Bronchial epithelial cell (primary cell): ENCODE measurements around the gene ADAMTSL3. TPM values are rescaled to one million over a fixed set of nuclear protein-coding genes. Genes with fewer than 3 reads are reported as not detected.

Source experiments
- DNase-seq: peaks from one replicate; pipeline ENCODE4 v3.0.0-alpha.2; 2010; ENCODE audit warnings: low read depth
- FAIRE-seq: peaks from 2 replicates; lab custom pipeline; 2011; peaks lifted over from hg19 to GRCh38; lab: Jason Lieb, UNC
- H3K27me3 ChIP-seq: 2 replicates; pipeline ENCODE4 v1.5.1; 2011; ENCODE audit warnings: low read length; ENCODE audit not compliant: control insufficient read depth, insufficient read depth
- H3K36me3 ChIP-seq: 2 replicates; pipeline ENCODE4 v1.5.1; 2011; ENCODE audit warnings: low read length; ENCODE audit not compliant: control insufficient read depth, insufficient read depth
- H3K4me3 ChIP-seq: 2 replicates; pipeline ENCODE4 v1.5.1; 2011; ENCODE audit warnings: mild to moderate bottlenecking, low read depth, low read length, control low read depth
- total RNA-seq: library from RNA; depleted of rRNA; stranded (reverse); fragments of >200 nt; gene quantifications from 2 replicates; pipeline ENCODE4 v1.2.1, GENCODE V29; 2014
- TF ChIP-seq, protein P1 (sequence below): IDR thresholded peaks from 2 replicates; pipeline ENCODE4 v1.5.1; 2011; ENCODE audit warnings: mild to moderate bottlenecking, moderate library complexity, low read length, control low read depth, inconsistent platforms; ENCODE audit not compliant: insufficient read depth, severe bottlenecking

Gene ADAMTSL3
- total RNA-seq, 1 donor from 2014 or later: 0.79 TPM

DNA sequence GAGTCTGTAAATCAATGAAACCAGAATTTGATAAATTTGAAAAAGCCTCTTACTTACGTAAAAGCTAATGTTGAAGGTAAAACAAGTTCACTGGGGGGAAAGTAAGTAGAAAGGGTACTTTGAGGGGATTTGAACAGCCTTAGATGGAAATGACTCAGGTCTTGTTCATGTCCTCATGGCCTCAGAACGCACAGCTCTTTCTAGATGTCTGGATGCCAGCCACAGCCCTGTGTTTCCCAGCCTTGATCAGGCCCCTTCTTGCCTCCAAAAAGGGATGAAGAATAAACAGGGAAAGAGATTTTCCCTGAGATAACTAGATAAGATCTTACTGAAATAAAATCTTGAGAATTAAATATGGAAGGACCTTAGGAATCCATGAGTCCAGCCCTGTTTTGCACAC, 344.6 kb downstream of the ADAMTSL3 start:
- Histone ChIP-seq H3K4me3 (no peak overlapping the region), H3K36me3 (no peaks in the 10 kb centered on the region), H3K27me3 (no peaks in the 10 kb centered on the region)
- DNase-seq (no peak), FAIRE-seq (no peak)
- TF ChIP-seq, protein P1, sequence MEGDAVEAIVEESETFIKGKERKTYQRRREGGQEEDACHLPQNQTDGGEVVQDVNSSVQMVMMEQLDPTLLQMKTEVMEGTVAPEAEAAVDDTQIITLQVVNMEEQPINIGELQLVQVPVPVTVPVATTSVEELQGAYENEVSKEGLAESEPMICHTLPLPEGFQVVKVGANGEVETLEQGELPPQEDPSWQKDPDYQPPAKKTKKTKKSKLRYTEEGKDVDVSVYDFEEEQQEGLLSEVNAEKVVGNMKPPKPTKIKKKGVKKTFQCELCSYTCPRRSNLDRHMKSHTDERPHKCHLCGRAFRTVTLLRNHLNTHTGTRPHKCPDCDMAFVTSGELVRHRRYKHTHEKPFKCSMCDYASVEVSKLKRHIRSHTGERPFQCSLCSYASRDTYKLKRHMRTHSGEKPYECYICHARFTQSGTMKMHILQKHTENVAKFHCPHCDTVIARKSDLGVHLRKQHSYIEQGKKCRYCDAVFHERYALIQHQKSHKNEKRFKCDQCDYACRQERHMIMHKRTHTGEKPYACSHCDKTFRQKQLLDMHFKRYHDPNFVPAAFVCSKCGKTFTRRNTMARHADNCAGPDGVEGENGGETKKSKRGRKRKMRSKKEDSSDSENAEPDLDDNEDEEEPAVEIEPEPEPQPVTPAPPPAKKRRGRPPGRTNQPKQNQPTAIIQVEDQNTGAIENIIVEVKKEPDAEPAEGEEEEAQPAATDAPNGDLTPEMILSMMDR: no peak

DNA sequence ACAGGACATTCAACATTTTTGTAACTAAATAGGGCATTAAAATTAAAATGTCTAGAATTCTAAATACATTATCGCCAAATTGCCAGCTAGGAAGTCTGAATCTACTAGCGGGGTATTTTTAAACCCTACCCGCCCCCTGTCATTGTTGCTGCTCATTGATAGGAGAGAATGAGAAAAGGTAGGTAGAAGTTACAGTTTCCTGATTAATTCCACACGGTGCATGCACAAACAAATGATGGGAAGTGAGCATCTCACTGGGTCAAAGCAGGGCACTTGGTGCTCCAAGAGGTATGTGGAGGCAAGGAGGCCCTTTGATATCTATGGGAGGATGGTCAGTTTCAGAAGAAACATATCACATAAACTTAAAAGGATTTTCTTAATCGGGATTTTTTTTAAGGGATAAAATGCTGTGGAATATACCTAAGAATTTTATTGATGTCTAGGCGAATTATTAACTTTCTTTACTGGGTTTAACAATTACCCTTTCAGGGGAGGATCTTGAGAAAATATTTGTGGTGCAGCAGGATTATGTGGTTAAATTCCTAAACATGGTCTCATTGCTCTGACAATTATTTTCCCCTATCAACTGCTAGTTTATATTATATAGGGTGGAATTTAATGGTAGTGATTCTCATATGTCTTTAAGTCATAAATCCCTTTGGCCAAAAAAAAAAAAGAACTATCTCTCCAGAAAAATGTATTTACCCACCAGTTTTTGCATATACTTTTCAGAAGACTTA, 345.6 kb downstream of the ADAMTSL3 start:
- Histone ChIP-seq H3K36me3 (no peaks in the 10 kb centered on the region), H3K27me3 (no peaks in the 10 kb centered on the region), H3K4me3 (no peak overlapping the region)
- TF ChIP-seq, protein P1: no peak
- FAIRE-seq (no peak), DNase-seq (no peak)

DNA sequence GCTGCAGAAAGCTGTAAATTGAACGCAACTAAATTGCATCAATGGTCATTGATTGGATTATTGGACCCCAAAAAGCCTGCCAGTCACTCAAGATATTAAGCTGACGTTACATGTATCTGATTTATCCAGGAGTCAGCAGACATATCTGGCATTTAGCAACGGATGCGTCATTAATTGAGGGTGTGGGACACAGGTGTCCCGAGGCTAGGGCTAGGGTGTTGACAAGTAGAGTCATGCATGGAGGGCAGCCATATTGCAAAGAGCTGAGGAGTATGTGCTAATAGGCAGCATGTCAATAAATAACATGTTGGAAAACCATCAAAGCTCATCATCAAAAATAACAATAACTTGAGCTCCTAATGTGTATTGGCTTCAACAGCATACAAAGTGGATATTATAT, 347.1 kb downstream of the ADAMTSL3 start:
- Histone ChIP-seq H3K4me3 (no peak overlapping the region), H3K27me3 (no peaks in the 10 kb centered on the region), H3K36me3 (no peaks in the 10 kb centered on the region)
- FAIRE-seq (no peak), DNase-seq (peak; percentile 42)
- TF ChIP-seq, protein P1: no peak

DNA sequence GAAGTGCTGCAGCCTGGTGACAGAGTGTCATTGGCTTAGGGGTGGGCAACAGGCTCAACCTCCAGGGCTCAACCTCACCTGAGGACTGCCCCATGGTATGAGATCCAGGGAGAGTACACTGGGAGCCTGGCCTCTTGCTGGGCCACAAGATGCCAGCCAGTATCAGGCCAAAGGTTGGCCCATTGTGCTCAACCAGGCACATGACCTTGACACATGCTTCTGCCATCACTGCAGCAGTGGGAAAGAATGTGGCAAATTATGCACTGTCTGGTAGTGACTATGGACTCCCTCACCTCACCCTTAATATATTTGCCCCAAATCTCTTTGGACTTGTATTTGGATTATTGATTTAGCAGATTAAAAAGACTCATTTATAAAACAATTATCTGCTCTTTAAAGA, 347.7 kb downstream of the ADAMTSL3 start:
- H3K36me3 ChIP-seq: no peaks in the 10 kb centered on the region
- H3K27me3 ChIP-seq: no peaks in the 10 kb centered on the region
- DNase-seq (no peak), FAIRE-seq (peak; percentile 47)
- no peak overlapping the region for H3K4me3 ChIP-seq
- TF ChIP-seq, protein P1: no peak

DNA sequence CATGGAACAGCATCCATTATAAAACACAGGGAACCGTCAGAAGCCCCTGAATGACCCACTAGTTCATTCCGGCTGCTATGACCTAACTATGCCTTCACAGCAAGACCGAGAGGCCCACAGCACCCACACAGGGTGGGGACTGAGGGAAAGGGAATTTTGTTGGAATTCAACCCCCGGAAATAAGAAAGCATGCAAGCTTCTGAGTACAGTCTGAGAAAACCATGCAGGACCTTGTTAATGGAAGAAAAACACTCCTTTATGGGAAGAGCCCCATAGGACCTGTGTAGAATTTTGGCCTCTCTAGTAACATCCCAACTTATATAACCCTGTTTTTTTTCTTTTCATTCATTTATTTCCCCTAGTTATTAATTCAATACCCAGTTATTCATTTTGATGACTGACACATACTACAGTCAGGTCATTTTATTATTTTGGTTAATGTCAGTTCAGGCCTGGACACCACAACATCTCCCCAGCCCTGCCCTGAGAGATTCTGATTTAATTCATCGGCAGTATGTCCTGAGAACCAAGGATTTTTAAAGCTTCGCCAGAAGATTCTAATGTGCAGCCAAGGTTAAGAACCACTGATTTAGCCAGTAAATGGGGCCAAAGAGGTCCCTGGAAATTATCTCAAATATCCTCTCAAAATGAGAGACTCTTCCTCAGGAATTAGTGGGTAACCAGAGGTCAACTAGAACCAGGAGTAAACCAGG, 350.0 kb downstream of the ADAMTSL3 start:
- FAIRE-seq (no peak), DNase-seq (no peak)
- Histone ChIP-seq H3K4me3 (no peak overlapping the region), H3K27me3 (no peaks in the 10 kb centered on the region), H3K36me3 (no peaks in the 10 kb centered on the region)
- TF ChIP-seq, protein P1: no peak
